HepG2 (cell line): ENCODE data around the gene EXOC3. TPM values are rescaled to one million over a fixed set of nuclear protein-coding genes. Genes with fewer than 3 reads are reported as not detected.

Source experiments
- ATAC-seq: fragments of 200-7000 bp; cut with Tn5 transposase; 3 replicates; pipeline ENCODE4 v1.9.1; 2020; ENCODE audit warnings: mild to moderate bottlenecking, moderate library complexity
- BruUV-seq: library from RNA; stranded (reverse); fragments of 400-500 nt; replicated peaks from 2 replicates; lab custom pipeline; 2021; lab: Mats Ljungman, UMichigan
- CTCF ChIA-PET: fragments of 300-600 bp; formaldehyde crosslinking; extraction: SDS; loops from one replicate; lab custom pipeline; 2021; ENCODE audit warnings: low total read pairs, inconsistent platforms, low intra/inter-chr PET ratio; lab: Yijun Ruan, JAX
- POLR2A ChIA-PET: fragments of 350-600 bp; sonication (Branson Sonifier 250); formaldehyde crosslinking; loops from one replicate; lab custom pipeline; 2020; ENCODE audit warnings: antibody characterized with exemption, inconsistent platforms; lab: Yijun Ruan, JAX
- DNase-seq: peaks from one replicate; pipeline ENCODE4 v3.0.0-alpha.2; 2015; ENCODE audit warnings: low spot score
- FAIRE-seq: peaks from 3 replicates; lab custom pipeline; 2011; peaks lifted over from hg19 to GRCh38; lab: Jason Lieb, UNC
- H2AFZ ChIP-seq: one replicate; pipeline ENCODE4 v1.6.1; 2011; ENCODE audit warnings: low read length, inconsistent platforms
- H3K27ac ChIP-seq: fragments of 300-600 bp; 3 replicates; pipeline ENCODE4 v1.8.0; 2011; ENCODE audit warnings: mixed run types, mild to moderate bottlenecking, mixed read lengths, low read length, inconsistent platforms; ENCODE audit not compliant: insufficient read depth; ENCODE audit errors: extremely low read length
- H3K27me3 ChIP-seq, 2 experiments: fragments of 200-600 bp in 1 of 2; 2 replicates in 1 of 2; 3 replicates in 1 of 2; pipeline versions ENCODE4 v1.6.0 to v1.8.0; 2011; ENCODE audit warnings: low read length in 2 of 2, mild to moderate bottlenecking in 2 of 2, moderate library complexity in 2 of 2, inconsistent platforms in 1 of 2; ENCODE audit not compliant: insufficient read depth in 2 of 2, control insufficient read depth in 1 of 2
- H3K36me3 ChIP-seq, 2 experiments: fragments of 200-600 bp in 1 of 2; replicated peaks in 1 of 2; 2 replicates in 1 of 2; 3 replicates in 1 of 2; pipeline versions ENCODE4 v1.5.1 to v1.8.0; 2011; ENCODE audit warnings: low read length in 2 of 2, inconsistent platforms in 1 of 2; ENCODE audit not compliant: insufficient read depth in 2 of 2, control insufficient read depth in 1 of 2
- H3K4me1 ChIP-seq: 2 replicates; pipeline ENCODE4 v1.5.1; 2012; ENCODE audit warnings: low read length, inconsistent platforms; ENCODE audit not compliant: insufficient read depth
- H3K4me2 ChIP-seq: 2 replicates; pipeline ENCODE4 v1.6.0; 2011; ENCODE audit warnings: low read depth, low read length, inconsistent platforms
- H3K4me3 ChIP-seq, 3 experiments: fragments of 200-600 bp in 1 of 3; sonication (generic), shearing (Covaris generic) in 1 of 3; replicated peaks in 1 of 3; 2 replicates each; pipeline ENCODE4 v1.5.1; 2011 to 2016; ENCODE audit warnings: low read length in 3 of 3, inconsistent platforms in 2 of 3, low read depth in 2 of 3, mild to moderate bottlenecking in 2 of 3, control low read depth in 1 of 3, mixed read lengths in 1 of 3; ENCODE audit not compliant: insufficient read depth in 1 of 3
- H3K79me2 ChIP-seq: one replicate; pipeline ENCODE4 v1.6.1; 2011; ENCODE audit warnings: low read length, inconsistent platforms; ENCODE audit not compliant: insufficient read depth
- H3K9ac ChIP-seq: 2 replicates; pipeline ENCODE4 v1.6.0; 2011; ENCODE audit warnings: mild to moderate bottlenecking, low read depth, low read length, inconsistent platforms; ENCODE audit not compliant: insufficient read depth
- H3K9me3 ChIP-seq: 2 replicates; pipeline ENCODE4 v1.5.1; 2012; ENCODE audit warnings: mild to moderate bottlenecking, low read length
- H4K20me1 ChIP-seq: 2 replicates; pipeline ENCODE4 v1.6.0; 2011; ENCODE audit warnings: inconsistent platforms, mild to moderate bottlenecking, low read length, moderate library complexity; ENCODE audit not compliant: insufficient read depth
- ELF3 ChIP-seq: IDR thresholded peaks from 2 replicates; pipeline ENCODE4 v1.6.1; 2016; ENCODE audit warnings: missing genetic modification reagents, missing compliant biosample characterization
- MBD4 ChIP-seq: IDR thresholded peaks from 2 replicates; pipeline ENCODE4 v1.6.1; 2012; ENCODE audit warnings: low read length, inconsistent platforms, borderline replicate concordance
- SPEN ChIP-seq: sonication (generic); formaldehyde crosslinking; IDR thresholded peaks from 2 replicates; pipeline ENCODE4 v1.5.1; 2020; ENCODE audit warnings: low read depth, mild to moderate bottlenecking, missing genetic modification reagents
- WIZ ChIP-seq: sonication (generic); formaldehyde crosslinking; IDR thresholded peaks from 2 replicates; pipeline ENCODE4 v1.5.1; 2020; ENCODE audit warnings: mild to moderate bottlenecking, missing genetic modification reagents
- ZNF143 ChIP-seq: sonication (generic); formaldehyde crosslinking; IDR thresholded peaks from 2 replicates; pipeline ENCODE4 v1.4.0; 2020; ENCODE audit warnings: missing genetic modification reagents
- ZNF274 ChIP-seq: sonication (generic); formaldehyde crosslinking; IDR thresholded peaks from 2 replicates; pipeline ENCODE4 v1.5.1; 2020; ENCODE audit warnings: mild to moderate bottlenecking, missing genetic modification reagents
- ZNF30 ChIP-seq: sonication (generic); formaldehyde crosslinking; IDR thresholded peaks from 2 replicates; pipeline ENCODE4 v1.5.0; 2020; ENCODE audit warnings: mild to moderate bottlenecking, missing genetic modification reagents
- WGBS: methylation state at CpG from one replicate; pipeline ENCODE4 v1.1.6; 2017; ENCODE audit warnings: low lambda C conversion rate; 5-methylcytosine and 5-hydroxymethylcytosine counted together
- in situ Hi-C: cut with HindIII; loops from 2 replicates; pipeline ENCODE4 v1.10.0; 2017; ENCODE audit warnings: low pct_unique_long_range_greater_than_20kb; ENCODE audit not compliant: extremely low pct_ligation_motif_present
- intact Hi-C: fragments of 100-400 bp; cut with micrococcal nuclease; formaldehyde crosslinking; loops from one replicate; pipeline ENCODE4 v1.10.0; 2022; ENCODE audit not compliant: unreplicated experiment
- polyA plus RNA-seq, 8 experiments: library from polyadenylated mRNA; depleted of rRNA in 3 of 8; stranded (reverse) in 7 of 8; unstranded in 1 of 8; fragments of >200 nt; fragmentation: Illumina TruSeq in 4 of 8; extraction: Trizol in 4 of 8; gene quantifications; 2 replicates each; pipeline versions ENCODE4 v1.2.1 to v1.2.3, GENCODE V29; 2011 to 2016; ENCODE audit warnings: low read depth in 4 of 8, missing spikeins in 1 of 8, mixed read lengths in 1 of 8; ENCODE audit not compliant: insufficient read depth in 1 of 8
- total RNA-seq, 5 experiments: library from RNA; depleted of rRNA; stranded (reverse); fragments of >200 nt; fragmentation: Illumina TruSeq; extraction: Trizol; gene quantifications; 2 replicates each; pipeline ENCODE4 v1.2.3, GENCODE V29; 2016; ENCODE audit warnings: low read depth in 1 of 5
- TF ChIP-seq, protein P1 (sequence below): sonication (generic); formaldehyde crosslinking; IDR thresholded peaks from 2 replicates; pipeline ENCODE4 v1.5.0; 2020; ENCODE audit warnings: mild to moderate bottlenecking, missing genetic modification reagents, borderline replicate concordance
- TF ChIP-seq, protein P2 (sequence below): sonication (generic); formaldehyde crosslinking; IDR thresholded peaks from 2 replicates; pipeline ENCODE4 v1.5.0; 2020; ENCODE audit warnings: missing genetic modification reagents

The EXOC3 gene
- total and polyA plus RNA-seq, 2 of the 13 experiments (the other 11 are each of a cell fraction or from before 2014, with no cell fraction given): 9.2 to 20.5 TPM

DNA sequence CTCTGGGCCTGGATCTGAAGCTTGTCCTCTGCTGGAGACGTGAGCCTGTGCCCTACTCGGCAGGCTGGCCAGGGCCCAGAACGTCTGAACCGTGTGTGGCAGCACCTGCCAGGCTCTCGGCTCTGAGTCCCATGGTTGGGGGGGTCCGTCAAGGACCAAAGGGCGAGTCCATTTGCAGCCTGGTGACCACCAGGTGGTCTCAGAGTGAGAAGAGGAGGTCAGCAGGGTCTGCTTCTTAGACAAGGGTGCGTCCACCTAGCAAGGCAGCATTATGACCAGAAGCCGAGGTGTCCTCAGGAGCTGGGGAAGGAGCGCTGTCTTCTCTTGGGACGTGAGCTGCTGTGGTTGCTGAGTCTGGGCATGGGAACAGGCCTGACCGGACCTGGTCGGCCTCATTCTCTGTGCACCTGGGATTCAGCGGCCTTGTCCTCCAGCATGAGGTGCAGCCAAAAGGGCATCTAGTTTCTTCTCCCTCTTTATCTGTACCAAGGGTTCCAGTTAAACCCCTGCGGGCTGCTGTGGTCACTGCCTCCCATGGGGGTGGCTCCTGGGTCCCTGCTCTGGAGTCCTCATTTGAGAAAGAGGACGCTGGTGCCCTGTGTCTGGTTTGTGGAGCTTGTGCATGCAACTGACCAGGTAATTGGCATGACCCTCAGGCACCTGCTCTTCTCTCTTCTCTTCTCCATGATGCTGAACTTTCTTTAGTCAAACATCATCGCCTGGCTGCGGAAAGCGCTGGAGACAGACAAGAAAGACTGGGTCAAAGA is 14.4 kb downstream of the EXOC3 start:
- Histone ChIP-seq H3K4me3 (no peak overlapping the region), H3K9ac (no peak overlapping the region), H2AFZ (no peak overlapping the region), H3K27ac (no peak overlapping the region), H3K27me3 (no peaks in the 10 kb centered on the region), H3K79me2 (no peaks in the 10 kb centered on the region), H3K4me2 (no peak overlapping the region), H3K9me3 (no peaks in the 10 kb centered on the region), H3K36me3 (peaks cover 36 to 72% of the 10 kb centered on the region in 2 experiments; a peak in 4 of 5 replicates), H4K20me1 (0 out of 2 replicates have a peak, but pooled peaks cover 3% of the 10 kb centered on the region), H3K4me1 (no peaks in the 10 kb centered on the region)
- DNase-seq (no peak), ATAC-seq (no peak; the same call in 2 of the 3 replicates), FAIRE-seq (no peak)
- CTCF ChIA-PET: no interaction called here
- 93% methylated on average over 18 of the region's 19 CpGs for WGBS
- no peak for TF ChIP-seq WIZ (CRISPR knock-in tag)
- BruUV-seq: no TSS peak
- in situ Hi-C loops: no loop called here
- intact Hi-C loops: no loop called here
- POLR2A ChIA-PET: no interaction called here

DNA sequence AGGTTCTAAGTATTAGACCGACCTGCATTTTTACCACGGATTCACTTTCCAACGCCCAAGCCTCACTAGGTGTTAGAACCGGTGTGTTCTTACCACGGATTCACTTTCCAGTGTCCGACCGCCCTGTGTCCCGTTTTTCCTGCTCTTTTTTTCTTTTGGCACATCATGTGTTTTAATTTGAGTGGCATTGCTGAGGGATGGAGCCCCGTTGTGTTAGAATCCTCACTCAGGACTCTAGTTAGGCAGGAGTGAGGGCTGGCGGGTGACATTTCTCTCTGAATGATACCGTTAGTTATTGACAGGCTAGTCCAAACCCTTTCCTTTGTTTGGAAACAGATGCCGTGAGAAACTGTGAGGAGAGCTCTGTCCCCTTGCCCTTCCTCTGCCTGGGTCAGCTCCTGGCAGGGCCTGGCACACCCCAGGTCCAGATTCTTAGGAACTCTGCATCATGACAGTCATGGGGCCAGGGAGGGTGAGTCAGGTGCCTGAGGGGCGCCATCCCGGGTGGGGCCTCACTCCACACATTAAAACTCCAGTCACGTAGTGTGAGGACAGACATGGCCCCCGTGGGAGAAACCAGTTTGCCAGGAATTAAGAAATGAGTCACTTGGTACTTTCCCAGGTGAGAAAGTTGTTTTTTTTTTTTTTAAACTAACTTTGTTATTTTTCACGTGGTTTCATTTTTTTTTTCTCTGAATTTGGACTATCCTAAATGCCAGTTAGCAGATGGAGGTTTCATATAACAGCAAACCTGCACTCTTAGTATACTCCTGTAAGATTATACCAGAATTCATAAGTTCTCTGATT is 15.8 kb downstream of the EXOC3 start:
- Histone ChIP-seq H3K36me3 (peaks cover 27 to 63% of the 10 kb centered on the region in 2 experiments; a peak in 4 of 5 replicates), H3K4me3 (no peak overlapping the region), H3K4me1 (no peaks in the 10 kb centered on the region), H3K27ac (no peak overlapping the region), H3K9ac (no peak overlapping the region), H3K9me3 (no peaks in the 10 kb centered on the region), H4K20me1 (0 out of 2 replicates have a peak, but pooled peaks cover 3% of the 10 kb centered on the region), H2AFZ (no peak overlapping the region), H3K27me3 (no peaks in the 10 kb centered on the region), H3K79me2 (no peaks in the 10 kb centered on the region), H3K4me2 (no peak overlapping the region)
- intact Hi-C loops: no loop called here
- BruUV-seq: no TSS peak
- ATAC-seq (no peak), FAIRE-seq (no peak), DNase-seq (no peak)
- ChIA-PET CTCF (no interaction called here), POLR2A (no interaction called here)
- 93% methylated on average over 17 of the region's 17 CpGs for WGBS
- in situ Hi-C loops: no loop called here
- TF ChIP-seq ZNF274 (CRISPR knock-in tag) (no peak), ELF3 (CRISPR knock-in tag) (no peak), ZNF30 (CRISPR knock-in tag) (no peak), SPEN (CRISPR knock-in tag) (no peak), ZNF143 (CRISPR knock-in tag) (no peak), MBD4 (no peak)
- TF ChIP-seq, protein P1, sequence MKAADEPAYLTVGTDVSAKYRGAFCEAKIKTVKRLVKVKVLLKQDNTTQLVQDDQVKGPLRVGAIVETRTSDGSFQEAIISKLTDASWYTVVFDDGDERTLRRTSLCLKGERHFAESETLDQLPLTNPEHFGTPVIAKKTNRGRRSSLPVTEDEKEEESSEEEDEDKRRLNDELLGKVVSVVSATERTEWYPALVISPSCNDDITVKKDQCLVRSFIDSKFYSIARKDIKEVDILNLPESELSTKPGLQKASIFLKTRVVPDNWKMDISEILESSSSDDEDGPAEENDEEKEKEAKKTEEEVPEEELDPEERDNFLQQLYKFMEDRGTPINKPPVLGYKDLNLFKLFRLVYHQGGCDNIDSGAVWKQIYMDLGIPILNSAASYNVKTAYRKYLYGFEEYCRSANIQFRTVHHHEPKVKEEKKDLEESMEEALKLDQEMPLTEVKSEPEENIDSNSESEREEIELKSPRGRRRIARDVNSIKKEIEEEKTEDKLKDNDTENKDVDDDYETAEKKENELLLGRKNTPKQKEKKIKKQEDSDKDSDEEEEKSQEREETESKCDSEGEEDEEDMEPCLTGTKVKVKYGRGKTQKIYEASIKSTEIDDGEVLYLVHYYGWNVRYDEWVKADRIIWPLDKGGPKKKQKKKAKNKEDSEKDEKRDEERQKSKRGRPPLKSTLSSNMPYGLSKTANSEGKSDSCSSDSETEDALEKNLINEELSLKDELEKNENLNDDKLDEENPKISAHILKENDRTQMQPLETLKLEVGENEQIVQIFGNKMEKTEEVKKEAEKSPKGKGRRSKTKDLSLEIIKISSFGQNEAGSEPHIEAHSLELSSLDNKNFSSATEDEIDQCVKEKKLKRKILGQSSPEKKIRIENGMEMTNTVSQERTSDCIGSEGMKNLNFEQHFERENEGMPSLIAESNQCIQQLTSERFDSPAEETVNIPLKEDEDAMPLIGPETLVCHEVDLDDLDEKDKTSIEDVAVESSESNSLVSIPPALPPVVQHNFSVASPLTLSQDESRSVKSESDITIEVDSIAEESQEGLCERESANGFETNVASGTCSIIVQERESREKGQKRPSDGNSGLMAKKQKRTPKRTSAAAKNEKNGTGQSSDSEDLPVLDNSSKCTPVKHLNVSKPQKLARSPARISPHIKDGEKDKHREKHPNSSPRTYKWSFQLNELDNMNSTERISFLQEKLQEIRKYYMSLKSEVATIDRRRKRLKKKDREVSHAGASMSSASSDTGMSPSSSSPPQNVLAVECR (CRISPR knock-in tag): no peak
- TF ChIP-seq, protein P2, sequence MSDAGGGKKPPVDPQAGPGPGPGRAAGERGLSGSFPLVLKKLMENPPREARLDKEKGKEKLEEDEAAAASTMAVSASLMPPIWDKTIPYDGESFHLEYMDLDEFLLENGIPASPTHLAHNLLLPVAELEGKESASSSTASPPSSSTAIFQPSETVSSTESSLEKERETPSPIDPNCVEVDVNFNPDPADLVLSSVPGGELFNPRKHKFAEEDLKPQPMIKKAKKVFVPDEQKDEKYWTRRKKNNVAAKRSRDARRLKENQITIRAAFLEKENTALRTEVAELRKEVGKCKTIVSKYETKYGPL (CRISPR knock-in tag): no peak
